Testis (tissue), 5 donors: ENCODE measurements around the gene COA6. TPM values are rescaled to one million over a fixed set of nuclear protein-coding genes. Genes with fewer than 3 reads are reported as not detected.
A peak's percentile ranks its signal among the peaks of the same experiment; 100 is the strongest.

Experiments used
- DNase-seq: peaks from one replicate; pipeline ENCODE4 v3.0.0-alpha.2; 2019
- H3K27ac ChIP-seq, 2 donors: fragments of 200-600 bp; sonication (generic); one replicate each; pipeline ENCODE4 v1.5.1; 2019
- H3K27me3 ChIP-seq: fragments of 200-600 bp; sonication (generic); one replicate; pipeline ENCODE4 v1.5.1; 2019
- H3K36me3 ChIP-seq: fragments of 200-600 bp; sonication (generic); one replicate; pipeline ENCODE4 v1.5.1; 2017; ENCODE audit warnings: low read depth; ENCODE audit errors: missing control alignments
- H3K4me1 ChIP-seq: fragments of 200-600 bp; sonication (generic); one replicate; pipeline ENCODE4 v1.5.1; 2019
- H3K4me3 ChIP-seq, 2 donors: fragments of 200-600 bp; sonication (generic); one replicate each; pipeline ENCODE4 v1.5.1; 2017 to 2019
- H3K9me3 ChIP-seq: fragments of 200-600 bp; sonication (generic); one replicate; pipeline ENCODE4 v1.5.1; 2017
- CTCF ChIP-seq, 3 experiments: fragments of 450-650 bp in 2 of 3; fragments of 200-600 bp in 1 of 3; sonication (generic) in 1 of 3; IDR thresholded peaks; one replicate each; pipeline ENCODE4 v1.5.1; 2016 to 2019; ENCODE audit warnings: antibody characterized with exemption in 3 of 3, mild to moderate bottlenecking in 2 of 3, moderate library complexity in 1 of 3
- POLR2A ChIP-seq: fragments of 450-650 bp; IDR thresholded peaks from one replicate; pipeline ENCODE4 v1.6.1; 2017; ENCODE audit warnings: antibody characterized with exemption, mild to moderate bottlenecking, moderate library complexity
- WGBS, 2 donors: methylation state at CpG; one replicate each; pipeline ENCODE4 v1.1.5; 2018; 5-methylcytosine and 5-hydroxymethylcytosine counted together
- intact Hi-C: fragments of 100-400 bp; cut with DNase I; formaldehyde crosslinking; loops from one replicate; pipeline ENCODE4 v1.15.1; 2023; ENCODE audit warnings: low total_unique reads
- long read RNA-seq, 2 donors: transcript quantifications; one replicate each; lab custom pipeline, GENCODE V29; 2026
- polyA plus RNA-seq: library from polyadenylated mRNA; stranded (reverse); fragments of 350-450 nt; fragmentation: Illumina TruSeq; extraction: RNeasy Lipid Tissue Mini Kit (QIAGEN cat#74804); gene quantifications from one replicate; pipeline ENCODE4 v1.2.3, GENCODE V29; 2014; ENCODE audit warnings: low read depth, low replicate concordance; ENCODE audit not compliant: insufficient read depth
- total RNA-seq, 2 donors: library from RNA; depleted of rRNA; stranded (reverse); fragments of >200 nt; gene quantifications; one replicate each; pipeline ENCODE4 v1.2.3, GENCODE V29; 2016

Gene COA6
- total RNA-seq (10 to 100 TPM in 1 of 2 donors, 1 to 10 TPM in 1; 9.7 to 11.1 TPM), polyA plus RNA-seq (18.2 TPM)
- long read RNA-seq, donor 1, transcript COA6-203 (3 exons, 710 nt) = major isoform, 26 of 37 reads
- long read RNA-seq, donor 1, transcript COA6-201 (2 exons, 1,013 nt) = minor isoform, 6 of 37 reads
- long read RNA-seq, donor 1, transcript COA6-202 (3 exons, 641 nt) = minor isoform, 5 of 37 reads
- long read RNA-seq, donor 1, partial matches to known transcripts = 0 of 37 reads
- long read RNA-seq, donor 1, other reads (novel, unspliced or antisense) = 0 of 37 reads
- long read RNA-seq, donor 2, transcript COA6-203 (3 exons, 710 nt) = major isoform, 17 of 32 reads
- long read RNA-seq, donor 2, transcript COA6-201 (2 exons, 1,013 nt) = minor isoform, 13 of 32 reads
- long read RNA-seq, donor 2, partial matches to known transcripts = 0 of 32 reads
- long read RNA-seq, donor 2, other reads (novel, unspliced or antisense) = 0 of 32 reads

- peak in 2 of 3 experiments; percentile 16 to 25 for TF ChIP-seq CTCF (IDR thresholded peaks at IDR 0.05)
- no peak for TF ChIP-seq POLR2A
- H3K9me3 ChIP-seq = no peaks in the 10 kb centered on the region
- H3K27me3 ChIP-seq = no peaks in the 10 kb centered on the region
- peak within 1 kb of the TSS; percentile 68 to 79 for H3K4me3 ChIP-seq
- no peaks in the 10 kb centered on the region for H3K36me3 ChIP-seq
- DNase-seq = peak; percentile 94
- peaks cover 7% of the 10 kb centered on the region for H3K4me1 ChIP-seq
- intact Hi-C loops = no loop called here
- peak within 1 kb of the TSS; percentile 82 to 88 for H3K27ac ChIP-seq
- 0% methylated on average over 43 to 62 of the region's 62 CpGs for WGBS, 2 donors
These were observed at the start of gene COA6 for GRCh38 chr1:234373064-234373958. Gene COA6 (plus strand): TSS chr1:234373456. CDS start chr1:234373467, 11 bp downstream.

- no peak for DNase-seq
- Histone ChIP-seq H3K9me3 (no peaks in the 10 kb centered on the region), H3K27ac (no peak overlapping the region), H3K4me1 (no peaks in the 10 kb centered on the region), H3K27me3 (no peaks in the 10 kb centered on the region), H3K36me3 (no peaks in the 10 kb centered on the region), H3K4me3 (no peak overlapping the region)
- intact Hi-C loops = no loop called here
- 55 to 59% methylated on average over 6 of the region's 6 CpGs for WGBS, 2 donors
- TF ChIP-seq CTCF (IDR thresholded peaks at IDR 0.05) (no peak), POLR2A (no peak)
These were observed 48.4 kb upstream of the COA6 start for GRCh38 chr1:234324821-234325220.

GRCh38 chr1:234325878-234326496, 47.3 kb upstream of the COA6 start:
- intact Hi-C loops = no loop called here
- no peaks in the 10 kb centered on the region for H3K9me3 ChIP-seq
- no peaks in the 10 kb centered on the region for H3K27me3 ChIP-seq
- H3K4me1 ChIP-seq = no peaks in the 10 kb centered on the region
- no peak for DNase-seq
- peak overlapping the region in 1 of 2 donors; percentile 15 for H3K4me3 ChIP-seq
- no peaks in the 10 kb centered on the region for H3K36me3 ChIP-seq
- 41 to 47% methylated on average over 7 of the region's 7 CpGs for WGBS, 2 donors
- H3K27ac ChIP-seq = no peak overlapping the region
- no peak for TF ChIP-seq CTCF (IDR thresholded peaks at IDR 0.05)
- TF ChIP-seq POLR2A = no peak

GRCh38 chr1:234326497-234327366, 46.5 kb upstream of the COA6 start:
- no peaks in the 10 kb centered on the region for H3K9me3 ChIP-seq
- WGBS, 2 donors = 14 to 16% methylated on average over 20 of the region's 20 CpGs
- H3K4me1 ChIP-seq = no peaks in the 10 kb centered on the region
- TF ChIP-seq POLR2A (no peak), CTCF (IDR thresholded peaks at IDR 0.05) (peak in 2 of 3 experiments; percentile 57 to 74)
- intact Hi-C loops = no loop called here
- no peaks in the 10 kb centered on the region for H3K27me3 ChIP-seq
- H3K27ac ChIP-seq = no peak overlapping the region
- DNase-seq = peak; percentile 74
- no peaks in the 10 kb centered on the region for H3K36me3 ChIP-seq
- H3K4me3 ChIP-seq = peak overlapping the region in 1 of 2 donors; percentile 15
